NCI-H2196 treated with DMSO at 0.1 percent for 48 hours (cell line): ENCODE data around the gene KIF2A.

Experiments used
- DNase-seq: peaks from one replicate; lab custom pipeline; 2025; ENCODE audit not compliant: unreplicated experiment; lab: John Stamatoyannopoulos, UW

The KIF2A gene

DNA sequence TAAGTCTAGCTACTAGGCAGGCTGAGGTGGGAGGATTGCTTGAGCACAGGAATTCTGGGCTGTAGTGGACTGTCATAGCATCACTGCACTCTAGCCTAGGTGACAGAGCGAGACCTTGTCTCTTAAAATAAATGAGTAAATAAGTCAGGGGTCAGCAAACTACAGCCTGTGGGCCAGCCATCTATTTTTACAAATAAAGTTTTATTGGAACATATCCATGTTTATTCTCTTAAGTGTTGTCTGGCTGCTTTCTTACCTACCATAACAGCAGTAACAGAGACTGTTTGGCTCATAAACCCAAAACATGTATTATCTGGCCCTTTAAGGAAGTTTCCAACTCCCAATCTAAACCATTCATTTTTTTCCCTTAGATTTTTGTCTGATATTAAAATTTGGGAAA, 68.1 kb downstream of the KIF2A start:
- no peak for DNase-seq

DNA sequence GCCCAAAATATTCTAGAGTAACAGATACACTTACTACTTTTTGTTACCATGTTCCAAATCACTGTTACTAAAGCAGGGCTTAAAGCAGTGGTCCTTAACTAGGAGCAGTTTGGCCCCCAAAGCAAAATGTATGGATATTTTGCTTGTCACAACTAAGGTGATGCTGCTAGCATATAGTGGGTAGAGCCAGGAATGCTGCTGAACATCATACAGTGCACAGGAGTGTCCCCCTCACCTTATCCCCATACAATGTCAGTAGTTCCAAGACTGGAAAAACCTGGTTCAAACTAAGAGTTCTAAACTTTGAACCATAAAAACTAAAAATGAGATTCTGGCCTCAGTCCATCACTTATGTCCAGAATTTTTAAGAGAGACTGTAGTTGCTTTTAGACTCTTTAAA, 69.6 kb downstream of the KIF2A start:
- DNase-seq: no peak

DNA sequence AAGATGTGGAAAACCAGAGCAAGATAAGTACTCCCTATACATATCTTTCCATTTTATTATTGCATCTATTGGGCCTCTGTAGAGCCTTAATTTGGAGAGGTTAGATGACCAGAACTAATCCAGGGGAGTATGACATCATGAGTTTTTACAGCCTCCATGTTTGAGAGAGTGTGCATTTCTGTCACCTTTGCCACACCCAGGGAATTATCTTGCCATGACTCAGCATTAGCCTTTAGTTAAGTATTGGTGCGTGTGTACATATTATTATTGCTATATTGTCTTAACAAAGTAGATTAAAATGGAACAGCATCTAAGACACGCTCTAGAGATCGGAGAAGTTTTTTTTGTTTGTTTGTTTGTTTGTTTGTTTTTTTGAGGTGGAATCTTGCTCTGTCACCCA, 70.1 kb downstream of the KIF2A start:
- DNase-seq: no peak

DNA sequence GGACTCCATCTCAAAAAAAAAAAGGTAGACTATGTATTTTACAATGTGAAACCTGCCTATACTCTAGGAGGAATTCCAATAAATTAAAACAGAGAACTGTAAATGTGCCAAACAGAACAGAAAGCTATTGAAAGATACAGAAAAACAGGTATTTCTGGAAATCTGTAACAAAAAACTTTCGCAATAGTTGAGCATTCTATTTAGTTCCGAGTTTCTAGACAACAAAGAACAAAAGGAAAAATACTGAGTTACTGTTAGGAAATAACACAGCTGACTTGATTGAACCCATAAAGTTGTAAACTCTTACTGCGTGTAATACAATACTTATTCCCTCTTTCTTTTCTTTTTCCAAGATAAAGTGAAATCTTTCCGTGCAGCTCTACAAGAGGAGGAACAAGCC, 79.1 kb downstream of the KIF2A start:
- DNase-seq: no peak

DNA sequence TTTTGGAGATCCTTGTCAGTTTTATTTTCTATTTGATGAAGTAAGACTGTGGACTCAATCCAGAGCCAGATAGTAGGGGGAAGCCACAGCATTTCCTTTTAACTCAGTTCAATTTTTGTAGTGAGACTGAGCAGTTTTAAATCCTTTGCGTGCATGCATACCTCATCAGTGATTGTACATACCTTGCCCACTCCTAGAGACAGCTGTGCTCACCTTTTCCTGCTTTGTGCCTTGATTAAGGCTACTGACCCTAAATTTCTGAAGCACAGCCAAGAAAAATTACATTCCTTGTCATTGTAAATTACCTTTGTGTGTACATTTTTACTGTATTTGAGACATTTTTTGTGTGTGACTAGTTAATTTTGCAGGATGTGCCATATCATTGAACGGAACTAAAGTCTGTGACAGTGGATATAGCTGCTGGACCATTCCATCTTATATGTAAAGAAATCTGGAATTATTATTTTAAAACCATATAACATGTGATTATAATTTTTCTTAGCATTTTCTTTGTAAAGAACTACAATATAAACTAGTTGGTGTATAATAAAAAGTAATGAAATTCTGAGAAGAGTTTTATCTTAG, 79.9 kb downstream of the KIF2A start:
- no peak for DNase-seq

DNA sequence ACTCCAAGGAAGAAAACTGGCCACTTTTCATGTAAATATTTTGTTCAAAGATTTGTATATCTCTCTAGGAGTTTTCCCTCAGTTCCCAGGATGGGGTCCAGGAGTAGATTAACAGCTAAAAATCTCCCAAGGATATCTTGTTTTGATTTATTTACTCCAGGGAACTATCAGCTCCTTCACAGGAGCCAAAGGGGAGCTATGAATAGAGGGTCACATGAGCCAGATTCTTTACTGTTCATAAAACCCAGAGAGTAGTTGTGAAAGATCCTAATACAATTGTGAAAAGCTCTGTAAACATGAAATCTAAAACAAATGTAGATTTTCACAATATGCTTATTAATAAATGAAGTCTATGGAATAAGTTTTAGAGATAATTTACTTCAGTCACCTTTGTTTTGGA, 80.8 kb downstream of the KIF2A start:
- no peak for DNase-seq

DNA sequence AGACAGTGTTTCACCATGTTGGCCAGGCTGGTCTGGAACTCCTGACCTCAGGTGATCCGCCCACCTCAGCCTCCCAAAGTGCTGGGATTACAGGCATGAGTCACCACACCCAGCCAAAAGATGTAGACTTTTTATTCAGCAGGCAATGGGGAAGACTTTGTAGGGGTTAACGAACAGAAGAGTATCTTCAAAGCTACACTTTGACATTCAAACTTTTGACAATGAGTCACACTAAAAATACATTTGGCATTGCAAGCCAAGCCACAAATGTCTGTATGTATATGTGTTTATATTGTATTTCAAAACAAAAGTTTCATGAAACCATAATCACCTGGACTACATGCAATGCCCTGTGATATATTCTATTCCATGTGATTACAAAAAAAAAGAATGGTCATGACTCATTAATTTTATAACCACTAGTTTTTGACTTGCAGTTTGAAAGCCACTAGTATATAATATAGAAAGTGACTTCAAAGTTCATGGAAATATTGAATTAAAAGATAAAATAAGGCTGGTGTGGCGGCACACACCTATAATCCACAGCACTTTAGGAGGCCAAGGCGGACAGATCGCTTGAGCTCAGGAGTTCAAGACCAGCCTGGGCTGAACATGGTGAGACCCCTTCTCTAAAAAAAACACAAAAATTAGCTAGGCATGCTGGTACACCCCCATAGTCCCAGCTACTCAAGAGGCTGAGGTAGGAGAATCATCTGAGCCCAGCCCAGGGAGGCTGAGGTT, 89.4 kb downstream of the KIF2A start:
- DNase-seq: no peak

DNA sequence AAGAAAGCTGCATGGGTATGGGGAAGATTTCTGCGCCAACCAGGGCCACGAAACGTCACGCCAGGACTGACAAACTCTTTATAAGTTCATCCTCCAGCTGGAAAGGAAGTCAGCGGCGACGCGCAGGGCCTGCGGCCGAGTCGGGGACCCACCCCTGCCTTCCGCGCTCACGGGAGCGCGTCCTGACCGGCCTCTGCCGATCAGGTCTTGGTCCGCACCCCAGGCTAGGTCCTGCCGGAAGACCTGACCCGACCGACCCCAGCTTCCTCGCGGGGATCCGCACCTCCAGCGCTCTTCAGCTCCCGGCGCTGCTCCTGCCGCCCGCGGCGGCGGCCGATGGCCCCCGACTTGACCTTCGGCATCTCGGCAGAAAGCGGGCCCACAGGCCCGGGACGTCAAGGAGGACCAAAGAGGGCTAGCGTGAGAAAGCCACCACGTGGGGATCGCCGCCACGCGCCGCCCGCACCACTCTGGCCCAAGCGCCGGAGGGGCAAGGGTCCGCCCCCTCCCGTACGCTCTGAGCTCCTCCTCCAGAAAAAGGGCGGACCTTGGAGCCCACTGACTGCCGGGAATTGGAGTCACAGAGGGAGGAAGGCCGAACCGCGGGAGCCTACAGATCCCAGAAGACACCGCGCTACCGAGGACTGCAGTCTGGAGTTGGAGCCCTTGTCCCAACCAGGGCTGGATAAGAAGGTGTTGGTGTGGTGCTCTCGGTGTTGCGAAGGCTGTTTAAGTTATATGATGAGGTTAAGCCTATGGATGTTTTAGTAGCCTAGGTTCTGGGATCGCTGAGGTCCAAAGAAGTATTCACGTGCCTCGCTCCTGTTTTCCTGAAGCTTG, 97.6 kb downstream of the KIF2A start, which contains the start of gene DIMT1:
TSS of gene DIMT1 (minus strand) at position 495 of the 840 bp plus-strand sequence. CDS start at position 362, 133 bp downstream.
- peak; percentile 58 for DNase-seq

DNA sequence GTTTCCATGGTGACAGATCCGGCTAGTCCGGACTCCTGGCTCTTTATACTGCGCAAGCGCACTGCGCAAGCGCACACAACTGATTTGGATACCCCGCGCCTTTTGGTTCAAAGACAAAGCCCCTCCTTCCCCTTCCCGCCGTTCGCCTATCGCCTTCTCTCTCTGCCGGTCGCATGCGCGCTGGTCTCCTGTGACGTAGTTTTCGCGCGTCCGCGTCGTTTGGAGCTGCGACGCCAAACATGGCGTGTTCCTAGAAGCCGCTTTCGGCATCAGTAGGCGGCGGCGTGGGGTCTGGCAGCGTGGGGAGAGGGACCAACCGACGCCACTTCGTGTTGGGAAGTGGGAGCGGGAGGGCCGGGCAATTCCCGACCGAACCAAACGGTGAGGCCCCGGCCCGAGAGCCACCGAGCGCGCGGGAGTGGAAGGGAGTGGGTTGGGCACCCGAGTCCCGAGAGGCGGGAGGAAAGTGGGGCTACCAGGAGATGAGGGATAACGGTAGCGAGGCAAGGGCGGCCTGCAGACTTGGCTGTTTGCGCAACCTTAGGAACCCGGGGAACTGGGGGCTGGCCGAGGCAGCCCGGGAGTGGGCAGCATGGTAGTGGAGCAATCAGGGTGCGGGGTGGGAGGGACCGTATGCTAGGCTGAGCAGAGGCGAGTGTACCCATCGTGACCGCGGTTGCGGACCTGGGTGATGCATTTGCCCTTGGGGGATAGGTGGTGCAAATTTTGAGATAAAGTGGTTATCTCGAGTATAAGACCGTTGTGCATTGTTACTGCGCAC, 106.7 kb downstream of the KIF2A start, which contains the start of gene IPO11:
TSS of gene IPO11 (plus strand) at position 215 of the 781 bp plus-strand sequence. CDS start 24,517 bp downstream, outside the sequence.
- DNase-seq: peak; percentile 87

DNA sequence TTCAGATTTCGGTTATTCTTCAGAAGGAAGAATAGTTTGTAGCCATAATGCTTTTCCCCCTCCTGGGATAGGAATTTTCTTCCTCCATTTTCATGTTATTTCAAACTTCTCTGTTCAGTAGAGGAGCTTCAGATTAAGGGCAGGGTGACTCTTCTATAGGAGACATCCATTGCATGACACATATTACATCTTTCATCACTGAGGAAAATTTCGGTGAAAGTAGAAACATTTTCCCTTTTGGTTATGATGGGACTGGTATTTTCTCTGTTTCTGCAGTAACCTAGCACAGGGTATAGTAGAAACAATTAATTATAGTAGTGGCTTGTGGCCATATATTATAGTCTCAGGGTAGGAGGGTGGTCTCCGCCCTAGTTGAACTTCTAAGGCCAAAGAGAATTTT, 107.7 kb downstream of the KIF2A start:
- DNase-seq: no peak

DNA sequence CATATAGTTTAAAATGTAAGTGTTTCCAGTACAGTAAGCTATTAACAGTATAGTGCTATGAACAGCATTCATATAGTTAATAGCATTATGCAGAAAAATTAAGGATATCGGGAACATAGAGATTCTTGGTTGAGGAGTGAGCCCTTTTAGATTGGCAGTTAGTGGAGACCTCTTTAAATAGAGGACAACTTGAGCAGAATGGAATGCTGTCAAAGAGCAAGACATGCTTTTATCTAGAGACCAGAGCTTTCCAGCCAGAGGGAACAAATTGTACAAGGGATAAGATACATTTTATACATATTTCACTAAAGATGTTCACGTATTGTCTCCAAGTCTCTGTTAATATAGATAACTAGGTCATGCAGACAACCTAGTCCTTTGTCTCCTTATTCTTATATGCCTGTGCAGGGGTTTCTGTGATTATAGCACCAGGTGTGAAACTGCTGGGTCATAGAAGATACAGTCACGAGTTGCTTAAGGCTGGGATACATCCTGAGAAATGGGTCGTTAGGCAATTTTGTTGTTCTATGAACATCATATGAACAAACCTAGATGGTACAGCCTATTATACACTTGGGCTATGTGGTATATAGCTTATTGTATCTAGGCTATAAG, 112.6 kb downstream of the KIF2A start:
- no peak for DNase-seq

DNA sequence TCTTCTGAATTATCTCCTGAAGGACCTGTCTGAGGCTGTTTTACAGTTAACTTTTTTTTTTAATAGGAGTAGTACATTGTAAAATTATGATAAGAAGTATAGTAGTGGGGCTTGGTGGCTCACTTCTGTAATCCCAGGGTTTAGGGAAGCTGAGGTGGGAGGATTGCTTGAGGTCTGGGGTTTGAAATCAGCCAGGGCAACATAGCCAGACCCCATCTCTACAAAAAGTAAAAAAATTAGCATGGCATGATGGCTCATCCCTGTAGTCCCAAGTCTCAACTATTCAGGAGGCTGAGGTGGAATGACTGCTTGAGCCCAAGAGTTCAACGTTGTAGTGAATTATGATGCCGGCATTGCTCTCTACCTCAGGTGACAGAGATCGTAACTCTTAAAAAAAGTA, 113.6 kb downstream of the KIF2A start:
- no peak for DNase-seq

DNA sequence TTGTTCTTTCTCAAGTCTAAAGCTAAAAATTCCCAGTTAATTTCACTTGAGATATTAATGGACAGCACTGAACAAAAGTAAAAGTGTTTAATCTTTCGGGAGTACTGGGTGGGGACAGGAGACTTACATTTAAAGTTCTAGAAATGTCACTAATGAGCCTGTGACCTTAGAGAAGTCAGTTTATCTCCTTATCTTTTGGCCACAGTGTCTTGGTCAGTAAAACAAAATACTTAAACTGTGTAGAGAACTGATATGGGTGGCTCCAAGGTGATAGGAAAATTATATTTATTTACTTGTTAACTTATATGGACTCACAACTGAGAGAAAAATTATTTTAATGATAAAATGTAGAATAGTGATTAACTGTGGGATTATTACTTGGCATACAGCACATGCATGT, 115.4 kb downstream of the KIF2A start:
- no peak for DNase-seq

DNA sequence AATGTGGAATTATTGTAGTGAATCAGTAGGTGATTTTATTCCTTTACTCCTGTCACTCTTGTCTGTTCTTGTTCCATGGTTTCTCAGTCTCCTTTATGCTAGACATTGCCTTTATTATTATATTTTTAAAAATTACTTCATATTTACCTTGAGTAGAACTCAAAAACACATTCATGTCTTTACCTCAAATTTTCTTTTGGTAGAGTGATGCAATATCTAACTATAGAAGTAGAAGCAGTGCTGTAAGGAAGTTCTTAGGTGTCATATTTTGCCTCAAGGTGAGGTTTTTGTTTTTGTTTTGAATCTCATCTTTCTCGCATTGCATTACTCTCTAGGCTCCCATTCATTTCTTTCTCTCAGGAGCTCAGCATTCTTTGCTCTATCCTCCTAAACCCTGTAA, 118.8 kb downstream of the KIF2A start:
- DNase-seq: no peak

DNA sequence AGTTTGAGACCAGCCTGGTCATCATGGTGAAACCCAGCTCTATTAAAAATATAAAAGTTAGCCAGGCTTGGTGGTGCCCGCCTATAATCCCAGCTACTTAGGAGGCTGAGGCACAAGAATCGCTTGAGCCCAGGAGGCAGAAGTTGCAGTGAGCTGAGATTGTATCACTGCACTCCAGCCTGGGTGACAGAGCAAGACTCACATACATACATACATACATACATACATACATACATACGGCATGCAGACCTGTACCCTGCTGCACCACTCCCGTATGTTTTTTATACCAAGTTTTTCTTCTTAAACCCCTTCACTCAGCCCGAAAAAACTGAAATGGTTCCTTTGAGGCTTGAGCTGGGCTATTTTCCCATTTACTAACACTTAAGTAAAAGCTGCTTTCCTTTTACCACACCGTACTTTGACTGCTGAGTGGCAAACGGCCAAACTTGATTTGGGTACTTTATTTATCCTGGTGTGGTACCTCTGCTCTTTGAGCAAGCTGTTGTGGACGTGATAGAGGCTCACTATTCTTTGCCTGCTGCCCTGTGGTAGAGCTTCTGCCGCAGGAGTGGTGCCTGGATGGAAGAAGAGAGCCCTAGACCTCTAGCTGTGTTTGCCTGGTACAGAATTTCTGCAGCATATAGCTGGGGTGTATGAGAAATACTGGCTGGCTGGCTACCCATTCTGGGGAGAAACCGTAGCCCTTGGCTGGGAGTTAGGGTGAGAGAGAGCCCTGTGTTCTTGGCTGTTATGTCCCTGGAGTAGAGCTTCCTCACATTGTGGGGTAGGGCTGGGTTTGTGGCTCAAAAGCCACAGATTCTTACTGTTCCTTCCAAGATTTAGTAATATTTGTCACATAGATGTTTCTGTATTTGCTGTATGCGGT, 126.0 kb downstream of the KIF2A start:
- DNase-seq: no peak

DNA sequence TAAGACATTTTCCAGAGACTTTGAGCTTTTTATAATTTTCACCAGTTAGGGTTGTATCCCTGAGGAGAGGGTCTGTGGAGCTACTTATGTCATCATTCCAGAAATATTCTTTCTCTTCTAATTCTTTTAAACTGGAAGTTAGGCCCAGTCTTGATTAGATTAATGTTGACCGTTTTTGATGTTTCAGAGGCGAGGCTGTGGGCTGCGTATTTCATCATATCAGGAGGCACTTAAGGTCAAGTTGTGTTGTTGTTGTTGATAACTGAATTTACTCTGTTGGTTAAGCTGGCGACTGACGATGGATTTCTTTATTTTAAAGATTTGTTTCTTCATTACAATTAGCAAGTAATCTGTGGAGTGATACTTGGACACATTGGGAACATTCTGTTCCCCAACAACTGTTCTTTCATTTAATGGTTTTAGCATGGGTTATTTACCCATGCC, 126.6 kb downstream of the KIF2A start:
- no peak for DNase-seq
